ENCODE results near the gene ERG. TPM values are rescaled to one million over a fixed set of nuclear protein-coding genes. Genes with fewer than 3 reads are reported as not detected.

The ERG gene
- total RNA-seq, 1 experiment from 2014 or later = 0.10 TPM

DNA sequence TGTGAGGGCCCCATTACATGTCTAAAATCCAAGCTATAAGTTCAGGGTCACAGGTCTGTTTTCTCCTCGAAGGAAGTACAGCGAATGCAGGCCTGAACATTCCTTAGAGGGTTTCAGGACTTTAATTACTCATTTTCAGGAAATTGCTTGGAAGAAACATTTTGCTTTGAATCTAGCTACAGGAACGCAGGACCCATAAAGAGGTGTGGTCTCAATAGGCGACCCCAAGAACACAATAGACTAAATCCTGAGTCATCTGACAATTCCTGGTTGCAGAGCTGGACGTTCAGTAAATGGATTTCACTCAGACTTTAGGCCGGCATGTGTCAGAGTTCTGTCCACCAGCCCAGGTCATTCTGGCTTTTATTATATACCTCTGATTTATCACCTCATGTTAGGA lies 1.0 kb upstream of the ERG start:
- DNase-seq (ENCODE audit: low read depth) = no peak

DNA sequence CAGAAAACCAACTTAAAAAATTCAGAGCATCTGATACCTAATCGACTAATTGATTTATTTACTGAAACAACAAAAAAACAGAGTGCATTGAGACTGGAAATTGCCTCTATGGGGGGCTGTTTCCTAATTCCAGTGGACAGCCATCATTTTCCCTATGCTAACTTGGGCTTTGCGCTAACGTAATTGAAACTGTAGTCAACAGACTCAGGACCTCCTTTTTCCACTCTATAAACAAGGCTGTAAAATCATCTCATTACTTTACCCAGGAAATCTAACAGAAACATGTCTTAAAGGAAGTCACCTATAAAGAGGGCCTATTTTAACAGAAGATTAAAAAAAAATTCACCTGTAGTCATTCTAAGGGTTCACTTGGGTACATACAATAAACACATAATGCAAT lies 2.1 kb downstream of the ERG start:
- DNase-seq (ENCODE audit: low read depth) = no peak

DNA sequence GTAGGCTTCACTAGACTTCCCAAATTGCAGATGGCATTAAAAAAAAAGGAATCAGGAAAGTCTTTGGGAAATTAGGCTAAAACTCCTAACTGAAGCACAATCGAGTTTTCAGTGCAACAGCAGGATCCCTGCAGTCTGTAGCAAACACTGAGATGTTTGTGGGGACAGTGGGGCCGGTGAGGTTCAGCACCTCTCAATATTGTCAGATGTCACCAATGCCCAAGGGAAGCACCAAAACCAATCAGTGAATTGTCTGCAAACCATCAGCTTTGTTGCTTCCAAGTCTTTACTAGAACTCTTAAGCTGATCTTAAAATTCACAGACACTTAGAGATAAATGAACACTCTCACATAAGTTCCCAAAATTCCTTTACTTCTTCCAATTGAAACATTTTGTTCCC lies 2.6 kb downstream of the ERG start:
- no peak for DNase-seq (ENCODE audit: low read depth)

DNA sequence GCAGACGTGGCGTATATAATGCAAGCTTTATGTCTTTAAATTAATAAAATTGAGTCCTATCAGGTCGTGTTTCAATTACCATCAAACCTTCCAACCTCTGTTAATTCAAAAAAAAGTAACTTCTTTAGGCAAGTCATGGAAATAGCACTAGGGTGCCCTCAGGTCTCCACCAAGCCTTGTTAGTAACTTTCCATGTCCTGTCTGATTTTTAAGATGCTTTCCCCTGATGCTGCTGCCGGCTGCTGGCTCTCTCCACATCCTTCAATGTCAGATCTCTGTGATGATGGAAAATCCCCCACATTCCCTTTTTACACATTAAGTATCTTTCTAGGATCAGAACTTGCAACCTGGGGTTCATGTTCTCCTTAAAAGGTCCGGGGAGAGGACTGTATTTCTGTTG lies 3.0 kb downstream of the ERG start:
- DNase-seq (ENCODE audit: low read depth) = no peak

DNA sequence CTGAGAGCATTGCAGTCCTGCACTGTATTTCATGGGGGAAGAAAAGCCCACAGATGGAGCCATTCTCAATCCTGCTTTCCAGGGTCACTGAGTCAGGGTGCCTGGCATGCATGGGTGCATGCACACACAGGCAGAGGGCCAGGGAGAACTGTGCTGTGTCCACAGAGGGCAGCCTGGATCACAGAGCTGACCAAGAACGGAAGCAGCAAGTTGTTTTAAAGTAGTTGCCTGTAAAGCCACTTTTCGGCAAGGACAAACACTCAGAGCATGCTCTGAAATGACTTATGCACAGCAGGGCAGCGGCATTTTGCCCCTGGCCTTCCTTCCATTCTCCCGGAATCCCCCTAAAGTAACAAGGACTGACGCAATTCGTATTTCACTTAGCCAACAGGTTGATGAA lies 3.6 kb downstream of the ERG start:
- peak; percentile 70 for DNase-seq (ENCODE audit: low read depth)

DNA sequence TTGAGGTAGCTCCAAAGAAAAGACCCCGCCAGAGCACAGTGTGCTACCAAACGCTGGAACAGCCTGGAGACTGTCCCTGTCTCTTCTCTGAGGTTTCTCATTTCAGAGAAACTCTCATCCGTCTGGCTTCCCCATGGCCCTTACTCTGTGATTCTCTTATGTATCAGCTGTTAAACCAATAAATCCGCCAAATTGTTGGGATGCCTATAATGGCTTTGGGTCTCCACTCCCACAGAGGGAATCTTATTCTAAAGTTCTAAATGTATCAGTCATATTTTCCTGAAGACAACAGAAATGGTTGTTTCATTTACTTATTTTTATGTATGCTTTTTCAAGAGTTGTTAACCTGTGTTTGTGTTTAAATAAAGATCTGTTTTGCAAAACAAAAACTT lies 4.0 kb downstream of the ERG start:
- no peak for DNase-seq (ENCODE audit: low read depth)

DNA sequence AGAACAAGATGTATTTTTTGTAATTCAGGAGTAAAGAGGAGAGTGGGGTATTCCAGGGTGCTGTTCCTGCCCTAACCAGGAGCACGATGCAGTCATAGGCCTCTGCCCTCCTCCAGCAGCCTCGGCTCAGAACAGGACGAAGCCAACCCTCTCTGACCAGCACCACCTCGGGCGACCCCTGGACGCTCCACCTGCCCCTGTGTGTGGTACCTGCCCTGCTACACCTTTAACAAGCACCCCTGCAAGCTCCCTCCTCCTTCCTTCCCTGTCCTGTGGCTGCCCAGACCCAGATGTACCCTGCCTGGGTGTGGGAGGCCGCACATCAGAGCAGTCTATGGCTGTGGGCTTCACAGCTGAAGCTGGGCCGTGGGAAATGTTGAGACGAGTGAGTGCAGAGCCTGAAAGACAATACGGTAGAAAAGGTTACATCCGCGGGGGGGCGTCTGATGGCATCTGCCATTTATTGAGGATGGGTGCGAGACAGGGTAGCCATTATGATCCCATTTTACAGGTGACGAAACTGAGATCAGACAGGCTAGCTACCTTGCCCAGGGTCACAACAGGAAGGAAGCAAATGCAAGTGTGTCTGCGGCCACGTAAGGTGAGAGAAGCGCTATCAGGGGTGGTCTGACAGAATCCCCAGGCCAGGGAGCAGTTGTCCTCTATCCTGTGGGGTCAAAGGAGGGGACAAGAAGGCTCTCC lies 4.6 kb downstream of the ERG start:
- no peak for DNase-seq (ENCODE audit: low read depth)

DNA sequence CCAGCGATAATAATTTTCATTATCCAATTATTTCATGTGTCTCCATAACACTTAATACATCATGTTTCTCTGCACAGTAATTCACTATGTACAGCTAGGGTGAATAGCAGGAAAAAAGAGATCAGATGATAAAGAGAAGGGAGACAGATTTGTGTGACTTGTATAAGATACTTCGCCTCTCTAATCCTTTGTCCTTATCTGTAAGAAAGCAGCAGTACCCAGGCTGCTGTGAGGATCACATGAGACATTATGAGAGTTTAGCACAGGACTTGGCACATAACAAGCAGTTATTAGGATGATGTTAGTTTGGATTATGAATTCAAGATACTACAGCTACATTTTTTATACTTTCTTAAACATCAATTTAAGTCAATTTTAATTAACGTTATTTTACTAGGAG lies 6.3 kb downstream of the ERG start:
- DNase-seq (ENCODE audit: low read depth) = no peak

DNA sequence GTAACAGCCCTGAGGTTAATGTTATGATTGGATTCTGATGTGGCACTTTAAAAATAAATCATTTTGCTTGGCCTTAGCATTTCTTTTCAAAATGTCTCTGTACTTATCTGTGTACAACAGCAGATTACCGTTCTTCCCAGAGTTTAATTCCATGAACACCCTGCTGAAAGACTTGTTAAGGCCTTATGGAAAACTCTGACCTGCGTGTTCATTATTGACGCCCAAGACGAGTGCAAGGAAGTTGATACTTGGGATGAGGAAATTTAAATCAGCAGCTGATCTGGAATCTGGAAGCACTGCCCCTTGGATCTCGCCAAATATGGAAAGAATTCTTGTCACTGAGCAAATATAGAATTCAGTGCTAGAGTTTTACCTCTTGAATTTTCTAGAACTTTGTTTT lies 6.7 kb downstream of the ERG start:
- DNase-seq (ENCODE audit: low read depth) = no peak

DNA sequence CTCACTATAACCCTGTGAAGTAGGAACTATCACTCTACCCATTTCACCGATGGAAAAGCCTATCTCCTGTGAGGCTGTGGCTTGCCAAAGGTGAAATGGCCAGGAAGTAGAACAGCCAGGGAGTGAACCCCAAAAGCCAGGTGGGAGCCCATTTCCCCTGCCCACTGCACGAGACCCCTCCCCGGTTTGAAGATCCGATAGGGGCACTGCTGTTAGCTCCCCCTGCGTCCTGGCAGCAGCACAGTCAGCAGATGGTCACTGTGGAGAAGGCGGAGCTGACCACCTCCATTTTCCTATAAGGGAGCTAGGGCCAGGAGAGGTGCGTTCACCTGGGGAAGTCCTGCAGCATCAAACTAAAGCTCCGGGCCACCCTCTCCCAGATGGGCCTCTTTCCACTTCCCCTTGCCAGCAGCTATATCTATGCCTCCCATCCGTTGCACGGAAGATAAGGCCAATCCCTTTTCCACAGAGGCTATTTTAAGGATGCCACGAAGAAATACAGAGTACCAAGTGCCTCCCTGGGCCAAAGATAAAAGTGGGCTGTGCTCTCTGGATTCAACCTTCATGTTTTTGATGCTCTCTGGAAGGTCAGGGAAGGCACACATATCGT lies 7.8 kb downstream of the ERG start:
- no peak for DNase-seq (ENCODE audit: low read depth)

DNA sequence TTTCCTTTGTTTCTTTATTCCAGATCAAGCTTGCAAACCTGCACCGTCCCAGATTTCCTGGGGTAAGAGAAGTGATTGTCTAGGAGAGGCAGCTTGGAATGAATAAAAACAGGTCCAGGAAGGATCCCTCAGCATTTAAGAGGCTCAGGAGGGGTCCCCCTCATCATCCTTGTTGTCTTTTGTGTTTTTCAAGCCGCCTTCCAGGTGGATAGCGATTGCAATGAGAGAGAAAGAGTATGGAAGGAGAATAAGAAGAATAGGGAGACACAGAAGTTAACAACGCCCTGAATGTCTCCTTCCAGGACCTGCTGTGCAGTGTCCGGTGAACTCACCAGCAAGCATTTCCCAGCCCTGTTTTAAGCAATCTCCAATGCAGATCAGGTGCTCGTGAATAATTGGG lies 8.5 kb downstream of the ERG start:
- no peak for DNase-seq (ENCODE audit: low read depth)

DNA sequence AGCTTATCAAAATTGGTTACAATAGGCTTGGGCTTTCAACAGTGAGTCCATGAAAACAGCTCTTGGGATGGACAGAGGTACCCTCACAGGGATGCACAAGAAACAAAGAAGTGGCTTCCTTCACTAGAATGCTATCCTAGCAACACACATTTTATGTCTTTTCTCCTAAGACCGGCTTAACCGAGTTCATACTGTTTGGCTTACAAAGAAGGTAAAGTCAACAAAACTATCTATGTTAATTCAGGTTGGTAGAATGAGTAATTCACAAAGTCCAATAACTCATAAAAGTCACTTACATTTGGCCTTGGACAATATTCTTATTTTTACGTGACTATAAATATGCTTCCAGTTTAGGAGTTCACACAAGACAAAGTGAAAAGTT lies 9.0 kb downstream of the ERG start:
- no peak for DNase-seq (ENCODE audit: low read depth)

DNA sequence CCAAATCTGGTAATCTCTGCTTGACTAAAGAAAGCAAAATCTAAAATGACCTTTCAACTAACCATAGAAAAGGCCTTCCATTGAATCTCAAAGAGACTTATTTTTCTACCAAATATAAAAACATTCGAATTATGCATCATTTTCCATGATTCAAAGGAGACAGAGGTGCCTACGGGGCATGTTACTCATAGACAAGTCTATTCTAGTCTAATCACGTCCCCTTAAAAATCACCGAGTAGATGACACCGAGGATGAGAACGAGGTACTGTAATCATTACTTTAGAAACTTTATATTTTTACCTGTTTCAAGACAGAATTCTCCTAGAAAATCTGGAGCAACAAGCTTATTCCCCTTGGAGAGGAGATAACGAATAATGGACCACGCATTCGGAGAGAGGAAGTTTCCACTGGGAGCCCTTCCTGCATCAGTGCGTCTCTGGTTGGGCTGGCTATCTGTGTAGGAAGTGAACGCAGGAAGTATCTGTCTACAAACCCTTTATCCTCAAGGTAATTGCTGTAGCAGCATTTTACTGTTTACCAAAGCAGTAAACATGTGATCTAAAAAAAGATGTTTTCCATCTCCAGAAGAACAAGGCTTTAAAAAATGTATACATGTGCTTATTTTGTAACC lies 9.5 kb downstream of the ERG start:
- DNase-seq (ENCODE audit: low read depth) = peak; percentile 51

DNA sequence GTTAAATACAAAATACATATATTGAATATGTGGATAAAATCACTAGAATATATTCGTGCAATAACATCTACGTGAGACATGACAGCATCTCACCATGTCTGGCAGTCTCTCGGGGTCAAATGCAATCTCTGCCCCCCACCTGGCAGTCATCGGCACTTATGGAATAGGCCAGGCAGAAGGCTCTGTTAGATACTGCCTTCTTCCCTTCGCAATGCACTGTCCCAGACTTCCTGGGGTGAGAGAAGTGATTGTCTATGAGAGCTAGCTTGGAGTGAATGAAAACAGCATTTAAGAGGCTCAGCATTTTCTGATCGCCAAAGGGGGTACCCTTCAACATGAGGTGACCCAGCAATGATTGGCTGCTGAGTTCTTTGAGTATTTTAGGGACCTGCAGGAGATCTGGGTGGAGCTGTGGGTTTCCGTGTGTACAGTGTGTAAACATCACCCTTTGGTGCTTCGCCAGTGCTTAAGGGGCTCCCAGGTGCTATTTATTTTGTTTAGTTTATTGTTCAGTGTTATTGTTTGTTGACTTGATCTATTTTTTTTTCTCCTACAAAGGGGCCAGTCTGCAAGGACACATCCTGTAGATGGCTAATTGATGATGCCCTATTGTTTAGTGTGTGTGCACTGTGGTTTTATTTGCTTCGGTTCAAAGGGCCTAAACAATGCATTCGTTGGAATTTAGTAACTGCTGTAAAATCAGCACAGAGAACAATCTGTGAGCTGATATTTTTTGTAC lies 10.2 kb downstream of the ERG start:
- peak; percentile 53 for DNase-seq (ENCODE audit: low read depth)

DNA sequence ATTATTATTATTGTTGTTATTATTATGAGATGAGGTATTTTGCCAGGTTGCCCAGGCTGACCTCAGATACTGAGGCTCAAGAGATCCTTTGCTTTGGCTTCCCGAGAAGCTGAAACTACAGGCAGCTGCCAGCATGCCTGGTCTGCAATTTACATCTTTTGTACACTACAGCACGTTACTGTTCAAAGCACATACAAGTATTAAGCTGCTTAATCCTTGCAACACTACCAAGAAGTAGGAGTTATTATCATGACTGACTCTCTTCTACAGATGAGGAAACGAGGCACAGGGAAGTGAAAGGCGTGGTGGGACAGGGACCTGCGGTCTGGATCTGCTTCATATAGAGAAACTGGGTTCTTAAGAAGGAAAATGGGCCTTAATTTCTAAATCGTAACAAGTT lies 11.6 kb downstream of the ERG start:
- DNase-seq (ENCODE audit: low read depth) = no peak

DNA sequence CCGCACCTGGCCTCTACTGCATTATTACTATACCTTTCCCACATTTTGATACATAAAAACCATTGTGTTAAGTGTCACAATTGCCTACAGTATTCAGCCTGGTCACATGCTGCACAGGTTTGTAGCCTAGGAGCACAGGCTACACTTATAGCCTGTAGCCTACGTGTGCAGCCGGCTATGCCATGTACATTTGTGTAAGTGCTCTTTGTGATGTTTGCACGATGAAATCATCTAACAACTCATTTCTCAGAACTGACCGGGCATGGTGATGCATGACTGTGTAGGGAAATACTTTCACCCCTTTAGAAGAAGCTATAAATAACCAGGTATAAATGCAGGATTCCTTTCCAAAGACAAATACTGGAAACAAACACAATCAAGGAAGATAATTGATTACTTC lies 12.1 kb downstream of the ERG start:
- DNase-seq (ENCODE audit: low read depth) = peak; percentile 70

DNA sequence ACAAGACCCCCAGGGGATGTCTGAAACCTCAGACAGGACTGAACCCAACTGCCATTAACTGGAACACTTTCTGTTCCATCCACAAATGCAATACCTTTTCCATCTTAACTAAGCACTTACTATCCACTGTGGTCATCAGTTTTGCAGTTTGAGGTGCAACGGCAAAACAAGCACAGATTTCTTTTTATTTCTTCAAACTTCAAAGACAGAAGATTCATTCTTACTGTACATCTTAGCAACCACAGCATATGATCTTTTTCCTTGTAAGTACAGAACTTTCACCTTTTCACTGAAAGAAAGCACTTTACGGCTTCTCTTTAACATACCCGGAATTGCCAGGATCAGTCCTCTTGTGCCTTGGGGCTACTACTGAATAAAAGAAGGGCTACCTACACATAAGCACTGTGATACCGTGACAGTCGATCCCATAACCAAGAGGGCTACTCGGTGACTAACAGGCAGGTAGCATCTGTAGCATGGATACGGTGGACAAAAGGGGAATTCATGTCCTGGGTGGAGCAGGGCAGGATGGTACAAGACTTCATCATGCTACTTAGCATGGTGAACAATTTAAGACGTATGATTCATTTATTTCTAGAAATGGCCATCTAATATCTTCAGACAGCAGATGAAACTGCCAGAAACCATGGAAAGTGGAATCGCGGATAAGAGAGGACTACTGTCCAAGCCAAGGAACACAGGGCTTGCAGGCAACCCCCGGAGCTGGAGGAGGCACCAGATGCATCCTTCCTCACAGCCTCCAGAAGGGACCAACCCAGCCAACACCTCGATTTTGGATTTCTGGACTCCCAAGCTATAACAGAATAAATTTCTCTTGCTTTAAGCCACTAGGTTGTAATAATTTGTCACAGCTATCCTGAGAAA lies 18.4 kb downstream of the ERG start:
- DNase-seq (ENCODE audit: low read depth) = no peak

DNA sequence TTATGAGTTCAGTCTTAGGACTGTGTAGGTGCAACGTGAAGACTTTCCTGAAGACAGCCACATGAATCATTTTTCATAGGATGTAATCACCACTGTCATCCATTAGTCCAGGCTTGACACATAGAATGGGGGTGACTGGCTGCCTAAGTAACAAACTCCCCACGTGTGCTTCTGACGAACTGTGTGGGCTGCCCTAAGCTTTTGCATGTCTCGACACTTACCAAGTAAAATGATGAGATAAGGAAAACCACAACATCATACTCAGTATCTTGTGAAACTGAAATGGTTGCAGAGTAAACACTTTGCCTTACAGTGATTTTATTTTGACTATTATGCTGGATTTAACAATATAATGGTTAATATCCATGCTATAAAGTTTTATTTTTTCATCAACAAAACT lies 19.5 kb downstream of the ERG start:
- DNase-seq (ENCODE audit: low read depth) = peak; percentile 82

DNA sequence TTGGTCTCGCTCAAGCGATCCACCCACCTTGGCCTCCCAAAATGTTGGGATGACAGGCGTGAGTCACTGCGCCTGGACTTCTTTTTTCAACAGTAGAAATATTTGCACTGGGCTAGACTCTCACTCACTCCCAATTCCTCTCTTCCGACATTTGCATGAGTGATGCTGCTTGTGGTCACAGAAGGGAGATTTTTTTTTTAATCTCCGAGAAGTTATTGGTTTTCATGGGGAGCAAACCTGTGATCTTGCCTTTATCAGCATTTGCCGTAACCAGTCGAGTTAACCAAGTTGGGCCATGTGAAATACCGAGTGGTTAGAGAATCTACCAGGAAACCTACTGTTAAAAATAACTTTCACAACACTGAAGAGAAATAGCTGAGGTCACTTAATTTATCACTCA lies 21.1 kb downstream of the ERG start:
- DNase-seq (ENCODE audit: low read depth) = peak; percentile 55

DNA sequence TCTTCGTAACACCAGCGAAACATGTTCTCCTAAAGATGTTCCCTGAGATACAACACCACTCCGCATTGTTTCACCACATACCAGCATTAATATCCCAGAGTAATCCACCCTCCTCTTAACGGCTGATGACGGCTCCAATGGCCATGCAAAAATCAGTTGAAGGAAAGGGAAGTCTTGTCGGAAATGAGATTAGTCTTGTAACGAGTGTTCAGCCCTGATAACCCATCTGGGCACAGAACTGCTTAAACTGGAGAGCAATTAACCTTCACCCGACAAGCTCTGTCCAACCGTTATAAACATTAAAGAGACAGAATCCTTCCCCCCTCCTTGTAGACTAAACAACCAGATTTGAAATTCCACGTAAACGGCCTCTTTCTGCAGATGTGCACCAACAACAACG lies 21.9 kb downstream of the ERG start:
- DNase-seq (ENCODE audit: low read depth) = no peak

DNA sequence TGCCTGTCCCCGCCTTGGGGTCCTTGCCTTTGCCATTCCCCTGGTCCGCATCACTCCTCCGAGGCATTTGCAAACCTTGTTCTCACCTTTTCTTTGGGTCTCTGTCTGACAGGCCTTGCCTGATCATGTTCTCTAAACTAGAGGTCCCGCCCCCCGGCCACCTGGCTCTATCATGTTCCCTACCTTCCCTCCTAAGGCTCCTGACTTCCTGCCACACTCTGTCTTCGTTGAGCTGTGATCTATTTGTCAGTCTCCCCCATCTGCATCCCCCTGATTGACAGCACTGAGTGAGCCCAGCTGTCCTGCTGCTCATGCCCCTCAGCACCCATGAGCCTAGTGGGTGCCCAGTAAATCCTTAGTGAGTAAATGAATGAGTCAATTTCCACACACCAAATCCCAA lies 22.8 kb downstream of the ERG start:
- no peak for DNase-seq (ENCODE audit: low read depth)

DNA sequence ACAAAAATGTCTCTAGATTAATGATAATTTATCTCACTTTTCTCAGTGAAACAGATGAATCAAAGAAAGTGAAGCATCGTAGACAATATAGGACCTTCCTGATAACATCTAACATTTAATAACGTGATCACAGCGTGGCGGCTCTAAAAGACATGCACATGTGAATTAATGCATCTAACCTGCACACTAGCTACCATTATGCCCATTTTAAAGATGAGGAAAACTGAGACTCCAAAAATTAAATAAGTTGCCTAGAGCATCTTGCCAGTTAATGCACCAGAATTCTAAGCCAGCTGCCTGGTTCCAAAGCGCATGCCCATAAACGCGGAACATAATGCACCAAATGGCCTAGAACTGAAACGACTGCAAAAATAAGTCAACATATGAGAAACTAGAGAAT lies 23.5 kb downstream of the ERG start:
- DNase-seq (ENCODE audit: low read depth) = no peak

Data from M059J (cell line).